GM21786 (cell line): ENCODE measurements around the gene ZNF280B.
A peak's percentile ranks its signal among the peaks of the same experiment; 100 is the strongest.
"Not testable (repeated sequence)": the region's sequence is repeated elsewhere in the genome, so short reads cannot be mapped to it uniquely, and the experiment has no call there.

Experiments
- ATAC-seq: cut with Tn5 transposase; IDR thresholded peaks from one replicate; pipeline ENCODE4 v1.9.1; 2021; ENCODE audit not compliant: unreplicated experiment

The ZNF280B gene

DNA sequence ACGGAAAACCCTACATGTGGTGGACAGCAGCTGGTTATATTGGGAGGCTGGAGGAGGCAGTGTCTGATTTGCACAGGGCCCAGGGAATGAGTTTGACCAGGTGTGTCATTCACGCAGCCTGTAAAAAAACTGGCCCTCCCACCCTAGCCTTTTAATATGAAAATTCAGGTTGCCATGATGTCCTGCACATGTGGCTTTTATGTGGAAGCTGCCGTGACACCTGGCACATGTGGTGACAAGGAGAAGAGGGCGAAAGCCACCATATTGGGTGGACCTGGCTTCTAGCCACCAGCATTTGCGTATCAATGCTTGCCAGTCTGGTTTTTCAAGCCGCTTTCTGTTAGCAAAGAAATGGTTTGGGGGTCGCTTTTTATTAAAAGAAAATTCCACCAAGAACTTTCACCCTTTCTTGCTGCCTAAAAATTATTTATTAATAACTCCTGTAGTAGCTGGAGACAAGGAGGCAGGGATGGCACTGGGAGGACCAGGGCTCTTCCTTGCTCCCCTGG lies 43.4 kb downstream of the ZNF280B start:
- no peak for ATAC-seq

DNA sequence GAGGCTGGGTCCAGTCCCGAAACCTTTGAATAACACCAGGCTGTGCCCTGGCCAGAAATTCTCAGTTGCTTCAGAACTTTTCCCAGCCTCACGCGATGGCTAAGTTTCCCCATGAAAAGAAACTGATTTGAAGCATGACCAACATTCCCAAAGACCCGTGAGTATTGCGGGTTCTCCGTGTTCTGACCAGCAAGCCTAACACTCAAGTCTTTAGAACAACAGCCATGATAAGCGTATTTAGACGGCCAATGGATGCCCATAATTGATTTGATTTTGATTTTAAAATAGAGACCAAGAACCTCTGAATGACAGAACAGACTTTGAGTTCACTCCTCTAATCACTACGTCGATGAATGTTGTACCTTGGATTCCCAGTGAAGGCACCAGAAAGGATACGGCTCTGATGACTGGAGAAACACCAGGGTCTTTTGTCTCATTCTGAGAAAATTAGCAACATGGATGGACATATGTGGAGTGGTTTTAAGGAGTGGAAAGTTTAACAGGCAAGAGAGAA lies 43.9 kb downstream of the ZNF280B start:
- no peak for ATAC-seq

DNA sequence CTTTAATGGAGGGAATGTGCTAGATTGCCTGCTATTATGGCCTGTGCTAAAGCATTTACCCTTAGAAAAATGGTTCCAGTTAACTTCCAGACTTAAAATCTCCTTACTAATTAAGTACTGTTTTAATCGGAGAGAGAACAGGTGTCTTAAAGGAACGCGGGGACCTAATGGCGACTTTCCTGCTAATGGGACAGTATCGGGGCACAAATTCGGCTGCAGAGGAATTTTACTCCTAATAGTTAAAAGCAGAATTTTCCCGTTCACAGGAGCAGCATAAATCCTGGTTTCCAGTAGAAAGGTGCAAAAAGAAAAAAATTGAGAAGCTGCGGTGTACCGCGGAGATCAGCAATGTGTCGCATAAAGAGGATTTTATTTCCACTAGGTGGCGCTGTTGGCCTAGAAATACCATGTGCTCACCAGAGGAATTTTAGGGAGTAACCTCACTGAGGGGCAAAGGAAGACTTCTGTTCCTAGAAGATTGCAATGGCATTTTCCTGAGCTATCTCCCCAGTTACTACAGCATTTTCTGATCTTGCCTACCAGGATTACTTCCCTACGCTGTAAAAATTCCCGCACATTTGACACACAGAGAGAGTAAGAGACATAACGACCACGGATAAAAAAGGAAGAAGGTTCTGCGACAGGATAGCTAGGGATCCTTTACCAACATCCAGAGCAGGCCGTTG lies 44.5 kb downstream of the ZNF280B start:
- no peak for ATAC-seq

DNA sequence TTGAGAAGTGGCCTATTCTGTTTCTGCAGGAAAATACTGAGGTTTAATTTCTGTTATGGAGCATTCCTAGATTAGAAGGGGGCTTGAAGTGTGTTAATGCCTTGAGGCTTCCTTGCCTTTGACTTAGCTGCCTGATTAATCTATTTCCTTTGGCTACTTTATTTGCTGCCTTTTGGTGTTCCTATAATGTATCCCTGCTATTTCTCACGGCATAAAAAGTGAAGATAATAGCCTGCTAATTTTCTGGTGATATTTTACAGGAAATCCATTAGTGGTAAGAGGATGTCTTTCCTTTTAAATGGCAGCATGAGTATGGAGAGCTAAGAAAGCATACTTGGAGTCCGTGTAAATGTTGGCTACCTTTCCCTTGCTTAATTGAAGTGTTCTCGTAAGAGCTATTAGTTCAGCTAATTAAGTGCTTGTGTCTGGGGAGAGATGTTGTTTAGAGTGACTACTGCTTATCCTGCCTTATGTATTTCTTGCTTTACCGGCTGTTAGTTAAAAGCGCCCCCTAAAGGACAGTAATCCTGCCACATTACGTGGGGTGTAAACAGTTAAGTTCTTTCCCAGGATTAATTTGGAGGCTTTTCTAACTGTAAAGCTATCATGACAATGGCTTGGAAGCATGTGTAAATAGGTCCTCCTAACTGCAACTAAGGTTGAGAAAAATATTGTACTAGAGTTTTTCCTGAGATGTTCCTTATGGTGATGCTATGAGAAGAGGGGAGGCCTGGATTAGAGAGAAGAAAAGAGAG lies 45.6 kb downstream of the ZNF280B start:
- no peak for ATAC-seq

DNA sequence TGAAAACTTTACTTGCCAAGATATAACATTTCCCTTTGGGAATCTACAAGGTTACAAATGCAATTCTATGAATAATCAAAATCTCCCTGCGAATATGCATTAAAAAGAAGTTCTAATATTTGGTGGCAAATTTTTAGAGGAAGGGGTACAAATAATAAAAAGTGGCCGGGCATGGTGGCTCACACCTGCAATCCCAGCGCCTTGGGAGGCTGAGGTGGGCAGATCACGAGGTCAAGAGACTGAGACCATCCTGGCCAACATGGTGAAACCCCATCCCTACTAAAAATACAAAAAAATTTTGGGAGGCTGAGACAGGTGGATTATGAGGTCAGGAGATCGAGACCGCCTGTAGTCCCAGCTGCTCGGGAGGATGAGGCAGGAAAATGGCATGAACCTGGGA lies 47.0 kb downstream of the ZNF280B start:
- ATAC-seq, result no peak

DNA sequence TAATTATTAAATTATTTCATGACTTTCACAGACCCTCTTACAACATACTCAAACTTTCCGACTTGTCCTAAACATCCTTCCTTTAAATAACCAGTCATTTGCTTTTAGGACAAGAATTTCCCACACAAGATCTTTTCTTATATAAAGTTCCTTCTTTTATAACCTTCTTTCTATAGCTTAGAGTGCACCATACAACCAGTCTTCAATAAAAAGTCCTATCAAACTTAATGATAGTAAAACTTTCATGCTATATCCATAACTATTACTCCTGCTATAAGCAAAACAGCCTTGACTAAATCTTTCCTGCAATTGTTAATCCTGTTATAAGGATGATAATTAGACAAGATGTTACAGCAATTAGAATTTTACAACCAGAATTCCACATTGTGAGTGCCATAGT lies 47.4 kb downstream of the ZNF280B start:
- ATAC-seq, result no peak

DNA sequence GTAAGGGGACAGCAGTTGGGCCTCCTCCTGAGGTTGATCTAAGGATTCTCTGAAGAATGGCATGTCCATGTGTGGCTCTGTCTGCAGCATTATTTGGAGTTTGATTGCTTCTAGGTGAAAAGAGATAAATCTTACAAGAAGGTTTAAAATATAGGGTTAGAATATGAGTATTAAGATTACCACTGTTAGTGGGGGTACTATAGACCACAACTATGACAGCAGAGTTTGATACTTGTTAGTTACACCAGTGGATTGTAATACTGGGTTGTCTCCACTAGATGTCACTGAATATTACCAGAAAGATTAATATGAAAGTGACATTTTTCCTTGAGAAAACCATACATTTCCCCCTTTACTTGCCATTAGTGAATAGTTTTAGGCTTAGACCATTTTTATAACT lies 47.9 kb downstream of the ZNF280B start:
- no peak for ATAC-seq

DNA sequence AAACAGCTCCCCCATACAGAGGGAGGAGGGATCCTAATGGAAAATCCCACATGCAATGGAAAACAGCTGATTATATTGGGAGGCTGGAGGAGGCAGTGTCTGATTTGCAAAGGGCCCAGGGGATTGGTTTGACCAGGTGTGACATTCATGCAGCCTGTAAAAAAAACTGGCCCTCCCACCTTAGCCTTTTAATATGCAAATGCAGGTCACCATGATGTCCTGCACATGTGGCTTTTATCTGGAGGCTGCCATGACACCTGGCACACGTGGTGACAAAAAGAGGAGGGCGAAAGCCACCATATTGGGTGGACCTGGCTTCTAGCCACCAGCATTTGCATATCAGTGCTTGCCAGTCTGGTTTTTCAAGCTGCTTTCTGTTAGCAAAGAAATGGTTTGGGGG lies 48.5 kb downstream of the ZNF280B start:
- no peak for ATAC-seq

DNA sequence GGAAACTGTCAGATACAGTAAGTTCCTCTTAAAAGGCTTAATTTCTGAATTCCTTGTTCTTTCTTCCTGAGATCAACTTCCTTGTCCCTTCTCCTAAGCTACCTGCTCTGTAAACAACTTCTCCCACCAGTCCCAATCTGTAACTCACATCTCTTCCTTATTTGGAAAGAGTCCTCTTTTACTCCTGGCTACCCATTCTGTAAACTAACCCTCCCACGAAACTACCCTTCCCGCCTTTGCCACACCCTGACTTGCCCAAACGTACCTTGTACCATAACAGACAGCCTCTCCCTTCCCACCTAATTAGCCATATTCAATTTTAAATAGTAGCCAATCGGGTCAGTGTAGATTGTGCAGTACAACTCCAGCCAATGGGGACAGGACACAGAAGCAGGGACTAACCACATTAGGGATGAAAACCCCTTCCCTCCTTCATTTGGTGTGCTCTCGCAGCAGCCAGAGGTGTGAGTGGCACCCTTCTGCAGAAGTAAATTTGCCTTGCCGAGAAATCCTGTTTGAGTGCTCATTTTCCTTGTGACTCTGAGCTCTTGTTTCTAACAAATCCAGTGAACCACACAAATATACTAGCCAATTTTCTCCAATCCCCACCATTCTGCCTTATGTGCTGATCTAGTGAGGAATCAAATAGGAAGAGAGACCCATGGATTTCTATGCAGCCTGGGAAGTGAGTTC lies 49.5 kb downstream of the ZNF280B start:
- ATAC-seq, result no peak

DNA sequence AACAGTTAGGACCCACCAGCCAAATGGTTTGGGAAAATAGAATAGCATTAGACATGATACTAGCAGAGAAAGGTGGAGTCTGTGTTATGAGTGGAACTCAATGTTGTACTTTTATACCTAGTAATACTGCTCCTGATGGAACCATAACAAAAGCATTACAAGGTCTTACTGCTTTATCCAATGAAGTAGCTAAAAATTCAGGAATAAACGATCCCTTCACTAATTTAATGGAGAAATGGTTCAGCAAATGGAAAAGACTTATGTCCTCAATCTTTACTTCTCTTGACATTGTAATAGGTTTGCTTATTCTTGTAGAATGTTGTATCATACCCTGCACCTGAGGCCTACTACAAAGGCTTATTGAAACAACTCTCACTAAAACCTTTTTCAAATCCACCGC lies 50.2 kb downstream of the ZNF280B start:
- no peak for ATAC-seq

DNA sequence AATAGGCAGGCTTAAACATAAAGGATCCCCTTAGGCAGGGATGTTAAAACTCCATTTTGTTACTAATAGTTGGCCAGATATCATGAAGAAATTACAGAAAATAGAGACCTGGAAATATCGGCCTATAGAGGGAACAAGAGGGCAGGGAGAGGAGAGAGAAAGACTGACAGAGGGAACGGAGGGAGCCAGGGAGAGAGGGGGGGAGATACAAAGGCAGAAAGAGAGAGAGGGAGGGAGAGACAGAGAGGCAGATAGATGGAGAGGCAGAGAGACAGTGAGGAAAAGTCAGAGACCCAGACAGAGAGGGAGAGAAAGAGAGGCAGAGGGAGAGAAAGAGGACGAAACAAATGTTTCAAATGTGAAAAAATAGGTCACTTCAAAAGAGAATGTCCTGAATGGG lies 53.5 kb downstream of the ZNF280B start:
- no peak for ATAC-seq

DNA sequence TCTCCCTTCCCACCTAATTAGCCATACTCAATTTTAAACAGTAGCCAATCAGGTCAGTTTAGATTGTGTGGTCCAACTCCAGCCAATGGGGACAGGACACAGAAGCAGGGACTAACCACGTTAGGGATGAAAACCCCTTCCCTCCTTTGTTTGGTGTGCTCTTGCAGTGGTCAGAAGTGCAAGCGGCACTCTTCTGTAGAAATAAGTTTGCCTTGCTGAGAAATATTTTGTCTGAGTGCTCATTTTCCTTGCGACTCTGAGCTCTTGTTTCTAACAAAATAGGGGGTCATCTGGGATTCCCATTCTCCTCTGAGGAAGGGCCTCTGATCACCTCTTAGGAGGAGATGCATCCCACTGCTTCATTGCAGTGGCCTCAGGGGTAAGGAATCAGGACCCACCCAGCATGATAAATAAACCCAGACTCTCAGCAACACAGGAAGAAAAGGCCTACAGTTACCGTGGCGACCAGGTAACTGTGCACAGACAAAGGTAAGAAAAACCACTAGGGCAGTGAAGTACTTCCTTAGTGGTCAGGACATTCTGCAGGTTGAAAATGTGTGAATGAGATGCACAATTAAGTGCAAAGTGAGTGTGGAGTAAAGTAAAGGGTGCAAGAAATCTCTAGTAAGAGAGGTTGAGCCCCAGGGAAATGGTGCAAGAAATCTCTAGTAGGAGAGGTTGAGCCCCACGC lies 55.4 kb downstream of the ZNF280B start:
- ATAC-seq, result no peak

DNA sequence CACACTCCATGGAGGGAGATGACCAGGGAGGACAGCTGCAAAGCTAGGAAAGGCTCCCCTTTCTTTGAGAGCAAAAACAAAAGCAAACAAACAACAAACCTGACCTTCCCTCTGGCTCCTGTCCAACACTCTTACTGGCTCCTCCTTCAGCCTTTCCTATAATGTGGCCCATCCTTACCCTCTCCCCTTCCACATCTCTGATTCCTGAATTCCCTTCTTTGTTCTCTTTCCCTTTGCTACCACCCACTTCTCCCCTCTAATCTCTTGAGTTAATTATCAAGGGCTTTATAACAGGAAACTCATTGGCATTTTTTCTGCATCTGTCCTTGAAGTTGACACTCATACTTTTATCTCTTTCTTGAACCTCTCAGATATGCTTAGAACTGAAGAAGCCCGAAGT lies 56.3 kb downstream of the ZNF280B start:
- no peak for ATAC-seq

DNA sequence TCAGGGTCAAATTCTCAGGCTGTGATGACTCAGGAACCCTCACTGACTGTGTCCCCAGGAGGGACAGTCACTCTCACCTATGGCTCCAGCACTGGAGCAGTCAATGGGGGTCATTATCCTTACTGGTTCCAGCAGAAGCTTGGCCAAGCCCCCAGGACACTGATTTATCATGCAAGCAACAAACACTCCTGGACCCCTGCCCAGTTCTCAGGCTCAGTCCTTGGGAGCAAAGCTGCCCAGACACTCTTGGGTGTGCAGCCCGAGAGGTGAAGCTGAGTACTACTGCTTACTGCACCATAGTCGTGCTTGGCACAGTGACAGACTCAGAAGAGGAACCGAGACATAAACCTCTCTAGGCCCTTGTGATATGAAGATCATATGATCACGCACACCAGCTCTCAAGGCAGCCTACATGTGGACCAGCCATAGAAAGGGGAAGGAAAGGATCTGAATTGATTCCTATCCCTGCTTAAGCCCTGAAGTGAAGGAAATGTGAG lies 58.2 kb downstream of the ZNF280B start:
- ATAC-seq, result peak; percentile 92

DNA sequence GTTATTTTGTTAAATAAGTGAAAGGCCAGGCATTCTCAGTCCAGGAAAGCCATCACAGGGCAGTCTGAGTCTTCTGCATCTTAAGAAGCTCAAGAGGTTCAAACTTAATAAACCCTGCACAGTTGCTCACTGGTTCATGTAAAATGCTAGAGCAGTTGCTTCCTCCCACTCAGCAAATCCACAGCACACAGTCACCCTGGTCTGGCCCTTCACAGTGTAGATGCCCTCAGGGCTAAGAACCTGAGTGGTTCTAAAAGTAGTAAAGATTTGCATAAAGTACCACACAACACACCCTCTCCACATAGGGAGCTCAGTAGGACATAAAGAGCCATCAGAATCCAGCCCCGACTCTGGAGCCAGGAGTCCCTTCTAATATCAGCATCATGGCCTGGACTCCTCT lies 58.7 kb downstream of the ZNF280B start:
- ATAC-seq, result no peak

DNA sequence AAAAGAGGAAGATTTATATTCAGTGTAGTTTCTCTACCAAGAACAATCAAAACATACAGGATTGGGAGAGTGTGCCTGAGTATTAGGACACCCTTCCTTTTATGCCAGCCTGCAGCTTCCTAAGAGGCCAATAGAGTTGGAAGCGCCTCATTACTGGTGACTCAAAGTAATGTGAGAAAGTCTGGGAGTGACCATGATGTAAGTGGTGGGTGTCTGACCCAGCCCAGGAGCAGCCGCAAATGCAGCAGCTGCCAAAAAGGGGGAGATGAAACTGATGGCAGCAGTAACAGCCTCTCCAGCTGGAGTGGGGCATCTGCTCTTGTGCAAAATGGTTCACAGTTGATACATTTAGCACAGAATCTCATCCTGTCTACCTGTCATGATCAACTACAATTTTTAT lies 62.0 kb downstream of the ZNF280B start:
- ATAC-seq, result no peak

DNA sequence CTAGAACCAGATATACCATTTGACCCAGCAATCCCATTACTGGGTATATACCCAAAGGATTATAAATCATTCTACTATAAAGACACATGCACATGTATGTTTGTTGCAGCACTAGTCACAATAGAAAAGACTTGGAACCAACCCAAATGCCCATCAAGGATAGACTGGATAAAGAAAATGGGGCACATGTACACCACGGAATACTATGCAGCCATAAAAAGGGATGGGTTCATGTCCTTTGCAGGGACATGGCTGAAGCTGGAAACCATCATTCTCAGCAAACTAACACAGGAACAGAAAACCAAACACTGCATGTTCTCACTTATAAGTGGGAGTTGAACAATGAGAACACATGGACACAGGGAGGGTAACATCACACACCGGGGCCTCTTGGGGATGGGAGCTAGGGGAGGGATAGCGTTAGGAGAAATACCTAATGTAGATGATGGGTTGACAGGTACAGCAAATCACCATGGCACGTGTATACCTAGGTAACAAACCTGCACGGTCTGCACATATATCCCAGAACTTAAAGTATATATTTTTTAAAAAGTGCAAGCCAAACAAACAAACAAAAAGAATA lies 64.4 kb downstream of the ZNF280B start:
- not testable (repeated sequence) for ATAC-seq

DNA sequence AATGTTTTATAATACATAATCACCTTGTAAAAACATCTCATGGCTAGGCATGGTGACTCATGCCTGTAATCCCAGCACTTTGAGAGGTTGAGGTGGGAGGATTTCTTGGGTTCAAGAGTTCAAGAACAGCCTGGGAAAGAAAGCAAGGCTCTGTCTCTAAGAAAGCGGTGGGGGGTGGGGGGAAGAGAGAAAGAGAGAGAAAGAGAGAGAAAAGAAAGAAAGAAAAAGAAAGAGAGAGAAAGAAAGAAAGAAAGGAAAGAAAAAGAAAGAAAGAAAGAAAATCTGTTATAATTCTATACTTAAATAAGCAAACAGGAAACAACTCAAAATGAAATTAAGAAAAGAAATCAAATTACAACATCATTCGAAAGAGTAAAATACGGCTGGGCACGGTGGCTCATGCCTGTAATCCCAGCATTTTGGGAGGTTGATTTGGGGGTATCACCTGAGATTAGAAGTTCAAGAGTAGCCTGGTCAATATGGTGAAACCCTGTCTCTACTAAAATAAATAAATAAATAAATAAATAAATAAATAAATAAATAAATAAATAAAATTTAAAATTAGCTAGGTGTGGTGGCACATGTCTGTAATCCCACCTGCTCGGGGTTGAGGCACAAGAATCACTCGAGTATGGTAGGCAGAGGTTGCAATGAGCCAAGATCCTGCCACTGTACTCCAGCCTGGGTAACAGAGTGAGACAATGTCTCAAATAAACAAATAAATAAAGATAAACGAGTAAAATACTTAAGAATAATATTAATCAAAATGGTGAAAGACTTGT lies 65.4 kb downstream of the ZNF280B start:
- ATAC-seq, result no peak

DNA sequence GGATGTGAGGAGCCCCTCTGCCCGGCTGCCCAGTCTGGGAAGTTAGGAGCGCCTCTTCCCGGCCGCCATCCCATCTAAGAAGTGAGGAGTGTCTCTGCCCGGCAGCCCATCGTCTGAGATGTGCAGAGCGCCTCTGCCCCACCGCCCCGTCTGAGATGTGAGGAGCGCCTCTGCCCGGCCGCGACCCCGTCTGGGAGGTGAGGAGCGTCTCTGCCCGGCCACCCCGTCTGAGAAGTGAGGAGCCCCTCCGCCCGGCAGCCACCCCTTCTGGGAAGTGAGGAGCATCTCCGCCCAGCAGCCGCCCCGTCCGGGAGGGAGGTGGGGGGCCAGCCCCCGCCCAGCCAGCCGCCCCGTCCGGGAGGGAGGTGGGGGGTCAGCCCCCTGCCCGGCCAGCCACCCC lies 66.9 kb downstream of the ZNF280B start:
- ATAC-seq, result not testable (repeated sequence)

DNA sequence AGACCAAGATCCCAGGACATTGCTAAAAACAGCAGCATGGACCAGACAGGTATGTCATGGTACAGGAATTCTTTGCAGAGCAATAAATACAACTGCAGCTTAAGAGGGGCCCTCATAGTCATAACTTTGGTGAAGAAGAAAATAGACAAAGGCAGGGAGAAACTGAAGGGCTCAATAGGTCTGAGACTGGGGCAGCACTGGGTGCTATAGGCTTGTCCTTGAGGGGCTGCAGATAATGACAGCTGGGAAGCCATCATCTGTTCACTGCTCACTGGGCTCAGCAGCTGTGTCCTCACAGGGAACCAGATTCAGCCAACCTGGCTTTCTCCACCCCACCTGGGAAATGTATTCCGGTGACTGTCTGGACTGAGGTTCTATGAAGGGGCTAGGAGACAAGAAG lies 68.4 kb downstream of the ZNF280B start:
- ATAC-seq, result no peak
